Measurements from ENCODE around the gene HS3ST5.
"Not testable (repeated sequence)": the region's sequence is repeated elsewhere in the genome, so short reads cannot be mapped to it uniquely, and the experiment has no call there.

The HS3ST5 gene

DNA sequence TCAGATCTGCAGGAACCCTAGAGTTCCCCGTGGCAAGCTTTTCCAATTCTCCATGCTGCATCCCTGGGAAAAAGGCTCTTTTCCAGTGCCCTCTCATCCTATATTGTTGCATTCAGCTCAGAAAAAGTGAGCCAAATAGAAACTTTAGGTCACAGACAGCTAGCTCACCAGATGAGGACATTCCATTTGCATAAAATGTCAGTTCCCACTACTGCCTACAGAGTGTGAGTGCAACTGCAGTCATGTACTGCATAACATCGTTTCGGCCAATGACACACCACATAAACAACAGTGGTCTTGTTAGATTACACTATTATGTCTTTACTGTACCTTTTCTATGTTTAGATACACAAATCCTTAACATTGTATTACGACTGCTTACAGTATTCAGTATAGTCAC lies 8.6 kb downstream of the HS3ST5 start:
- no peak for DNase-seq

DNA sequence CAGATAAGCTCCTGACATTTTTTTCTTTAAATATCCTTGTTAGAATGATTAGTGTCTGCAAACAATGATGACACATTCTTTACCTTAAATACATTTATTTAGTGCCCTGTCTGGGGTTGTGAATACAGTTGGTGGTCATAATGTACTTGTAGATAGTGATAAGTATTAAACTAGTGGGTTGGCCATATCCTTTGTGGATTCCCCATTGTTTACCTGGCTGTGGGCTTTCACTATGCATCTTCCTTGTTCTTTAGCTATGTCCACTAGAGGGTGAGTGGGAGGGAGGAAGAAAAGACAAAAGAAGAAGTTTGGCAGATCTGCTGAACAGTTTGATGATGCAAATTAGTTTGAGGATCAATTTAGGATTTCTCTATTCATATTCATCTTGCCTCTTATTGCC lies 15.7 kb downstream of the HS3ST5 start:
- DNase-seq = no peak

DNA sequence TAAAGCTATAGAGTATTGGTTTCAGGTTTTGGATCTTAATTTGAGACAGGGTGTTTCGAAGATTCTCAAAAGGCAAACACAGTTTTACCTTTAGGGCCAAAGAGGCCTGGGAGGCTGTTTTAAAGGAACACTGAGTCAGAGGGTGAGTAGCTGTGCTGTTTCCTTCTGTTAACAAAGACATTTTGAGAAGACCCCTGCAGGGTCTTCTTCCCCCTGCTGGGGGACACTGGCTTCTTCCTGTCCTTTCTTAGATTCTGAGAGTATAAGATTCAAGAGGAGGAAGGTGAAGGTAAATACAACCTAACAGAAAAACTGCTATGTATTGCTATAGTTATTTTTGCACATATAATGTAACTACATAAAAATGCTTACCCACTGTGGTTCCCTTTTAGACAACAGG lies 19.0 kb downstream of the HS3ST5 start:
- DNase-seq = no peak

DNA sequence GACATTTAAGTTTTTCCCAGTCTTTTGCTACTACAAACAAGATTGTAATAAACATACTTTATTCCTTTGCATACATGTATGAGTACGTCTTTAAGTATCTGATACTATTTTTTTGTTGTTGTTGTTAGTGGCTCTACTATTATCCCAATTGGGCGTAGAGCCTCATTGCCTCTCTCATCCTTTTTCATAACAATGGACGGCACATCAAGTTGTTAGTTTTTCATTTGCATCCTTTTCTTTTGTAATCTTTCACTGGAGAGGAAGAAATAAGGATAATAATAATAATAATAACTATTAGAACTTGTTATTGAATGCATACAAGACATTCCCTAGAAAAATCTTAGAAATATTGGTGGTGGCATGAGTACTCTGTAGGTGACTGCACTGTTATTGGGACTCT lies 23.1 kb downstream of the HS3ST5 start:
- no peak for DNase-seq

DNA sequence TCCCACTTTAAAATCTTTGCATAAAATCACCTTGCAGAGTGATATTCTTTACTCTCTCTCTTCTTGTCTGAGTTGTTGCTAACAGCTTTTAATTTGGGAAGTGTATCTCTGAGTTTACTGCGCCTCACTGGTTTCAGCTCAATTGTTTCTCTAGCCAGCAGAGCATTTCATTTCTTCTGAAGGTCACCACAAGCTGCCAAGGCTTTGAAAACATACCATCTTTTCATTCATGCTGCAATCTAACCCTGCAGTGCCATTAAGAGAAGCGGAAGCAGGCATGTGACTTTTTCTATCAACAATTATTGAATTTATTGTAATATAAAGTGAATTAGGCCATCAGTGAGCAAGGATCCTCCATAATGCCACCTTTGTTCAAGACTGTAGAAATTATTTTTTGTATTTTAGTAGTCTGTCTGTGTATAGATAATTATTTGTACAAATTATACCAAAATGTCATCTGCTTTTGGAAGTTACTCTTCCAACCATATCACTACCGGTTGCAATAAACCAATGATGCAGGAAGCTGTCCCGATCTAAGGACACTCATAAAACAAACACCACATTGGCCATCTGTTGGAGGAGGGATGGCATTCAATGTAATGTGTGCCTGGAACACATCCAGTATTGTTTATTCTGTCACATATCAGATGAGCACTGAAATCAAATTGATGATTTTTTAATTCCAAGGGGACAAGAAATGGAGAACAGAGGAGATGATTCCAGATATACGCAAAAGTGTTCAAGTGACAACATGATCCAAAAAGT lies 26.8 kb downstream of the HS3ST5 start:
- no peak for DNase-seq

DNA sequence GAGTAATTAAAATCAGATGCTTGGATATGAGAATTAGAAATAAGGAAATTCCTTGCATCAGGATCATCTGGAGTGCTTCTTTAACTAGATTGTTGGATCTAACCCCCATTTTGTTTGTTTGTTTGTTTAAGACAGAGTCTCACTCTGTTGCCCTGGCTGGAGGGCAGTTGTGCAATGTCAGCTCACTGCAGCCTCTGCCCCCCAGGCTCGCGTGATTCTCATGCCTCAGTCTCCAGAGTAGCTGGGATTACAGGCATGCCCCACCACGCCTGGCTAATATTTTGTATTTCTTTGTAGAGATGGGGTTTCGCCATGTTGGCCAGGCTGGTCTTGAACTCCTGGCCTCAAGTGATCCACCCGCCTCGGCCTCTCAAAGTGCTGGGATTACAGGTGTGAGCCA lies 29.0 kb downstream of the HS3ST5 start:
- not testable (repeated sequence) for DNase-seq

DNA sequence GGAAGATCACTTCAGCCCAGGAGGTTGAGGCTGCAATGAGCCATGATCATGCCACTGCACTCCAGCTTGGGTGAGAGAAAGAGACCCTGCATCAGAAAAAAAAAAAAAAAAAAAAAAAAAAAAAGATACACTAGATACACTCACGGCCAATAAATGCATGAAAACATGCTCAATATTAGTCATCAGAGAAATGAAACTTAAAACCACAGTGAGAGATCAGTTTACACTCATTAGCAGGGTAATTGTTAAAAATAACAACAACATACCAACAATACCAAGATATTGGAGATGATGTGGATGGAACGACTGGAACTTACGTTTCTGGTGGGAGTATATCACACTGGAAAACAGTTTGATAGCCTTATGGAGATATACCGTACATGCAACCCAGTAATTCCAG lies 29.9 kb downstream of the HS3ST5 start:
- no peak for DNase-seq

DNA sequence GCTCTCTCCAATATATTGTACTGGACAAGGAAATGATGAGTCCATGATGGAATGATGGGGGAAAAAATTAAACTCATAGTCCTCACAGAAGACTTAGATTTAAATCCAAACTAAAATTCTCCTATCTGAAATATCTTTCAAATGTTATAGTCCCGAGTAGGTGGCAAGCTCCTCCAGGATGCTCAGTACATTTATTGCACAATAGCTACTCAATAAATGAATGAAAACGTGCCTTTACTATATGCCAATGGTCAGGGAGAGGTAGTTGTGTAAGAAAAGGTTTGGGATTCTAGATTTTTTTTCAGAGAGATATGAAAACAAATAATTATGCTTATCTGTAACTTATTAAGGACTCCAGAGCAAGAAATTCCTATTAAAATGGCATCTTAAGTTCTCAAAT lies 32.8 kb downstream of the HS3ST5 start:
- DNase-seq = no peak

DNA sequence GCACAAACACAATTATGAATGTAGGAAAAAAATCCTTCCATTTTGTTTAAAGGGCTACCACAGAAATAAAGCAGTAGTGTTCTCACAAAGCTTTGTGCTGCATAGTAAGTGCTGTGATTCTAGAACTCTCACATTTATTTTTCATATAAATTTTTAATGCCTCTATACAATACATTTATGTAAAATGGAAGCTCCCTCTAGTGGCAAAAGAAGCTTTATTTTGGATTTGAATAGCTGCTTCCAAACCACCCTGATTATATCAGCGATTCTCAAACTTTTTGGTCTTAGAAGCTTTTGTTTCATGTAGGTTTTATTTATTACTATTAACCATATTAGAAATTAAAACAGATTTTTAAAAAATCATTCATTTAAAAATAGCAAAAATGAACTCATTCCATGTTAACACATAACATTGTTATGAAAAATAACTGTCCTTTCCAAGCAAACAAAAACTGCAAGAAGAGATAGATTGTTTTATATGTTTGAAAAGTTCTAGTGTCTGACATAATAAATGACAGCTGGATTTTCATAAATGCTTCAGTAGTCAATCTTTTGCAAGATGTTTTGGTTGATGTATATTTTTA lies 38.4 kb downstream of the HS3ST5 start:
- DNase-seq = no peak

DNA sequence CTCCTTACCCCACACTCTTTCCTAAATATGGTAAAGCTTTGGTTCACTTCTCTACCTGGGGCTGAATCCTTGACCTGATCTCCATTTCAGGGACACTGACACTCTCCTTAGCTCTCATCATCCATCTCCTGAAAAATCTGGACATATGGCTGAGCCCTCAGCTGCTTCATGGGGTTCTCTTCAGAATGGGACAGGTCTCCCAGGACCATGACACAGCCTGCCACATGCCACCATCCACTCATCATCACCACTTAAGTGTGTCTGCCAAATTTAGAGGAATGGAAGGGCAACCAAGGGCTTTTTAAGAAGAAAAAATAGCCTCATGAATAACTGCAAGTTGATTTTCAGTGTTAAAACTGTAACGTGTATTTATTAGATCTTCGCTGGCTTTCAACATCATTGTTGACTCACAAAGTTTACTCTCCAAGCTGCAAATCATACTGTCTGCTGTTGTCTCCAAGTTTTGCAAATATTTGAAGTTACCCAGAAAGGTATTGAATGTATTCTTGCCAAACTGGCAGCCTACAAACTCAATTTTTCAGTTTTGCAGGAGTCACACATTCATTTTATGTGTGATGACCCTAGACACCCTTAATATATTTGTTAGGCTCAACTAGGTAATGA lies 41.1 kb downstream of the HS3ST5 start:
- DNase-seq = no peak

DNA sequence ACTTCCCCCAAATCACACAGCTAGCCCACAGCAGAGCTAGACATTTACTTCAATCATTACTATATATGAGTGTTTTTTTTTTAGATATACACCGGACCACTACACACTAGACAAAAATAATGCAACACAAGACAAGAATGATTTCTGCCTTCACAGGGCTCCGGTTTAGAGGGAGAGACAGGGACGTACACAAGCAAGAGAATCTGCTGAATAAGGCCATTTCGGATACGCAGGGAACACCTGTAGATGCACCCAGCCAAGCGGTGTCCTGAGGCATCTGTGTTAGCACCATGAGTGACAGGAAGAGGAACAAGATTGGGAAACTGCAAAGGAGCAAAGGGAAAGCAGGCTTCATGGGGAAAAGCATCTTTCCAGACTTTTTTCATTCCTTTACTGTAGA lies 45.7 kb downstream of the HS3ST5 start:
- no peak for DNase-seq

DNA sequence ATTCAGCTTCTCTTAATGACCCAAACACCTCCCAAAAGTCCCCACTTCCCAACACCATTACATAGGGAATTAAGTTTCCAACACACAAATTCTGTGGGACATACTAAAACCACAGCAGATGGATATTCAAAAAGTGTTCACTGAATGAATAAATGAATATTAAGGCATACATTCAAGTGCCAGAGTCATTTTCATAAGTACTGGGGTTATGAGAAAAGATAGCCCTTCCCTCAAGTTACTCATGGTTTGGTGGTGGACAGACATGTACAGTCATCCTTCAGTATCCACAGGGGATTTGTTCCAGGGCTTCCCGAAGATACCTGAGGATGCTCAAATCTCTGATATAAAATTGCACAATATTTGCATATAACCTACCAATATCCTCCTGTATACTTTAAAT lies 50.4 kb downstream of the HS3ST5 start:
- DNase-seq = no peak

DNA sequence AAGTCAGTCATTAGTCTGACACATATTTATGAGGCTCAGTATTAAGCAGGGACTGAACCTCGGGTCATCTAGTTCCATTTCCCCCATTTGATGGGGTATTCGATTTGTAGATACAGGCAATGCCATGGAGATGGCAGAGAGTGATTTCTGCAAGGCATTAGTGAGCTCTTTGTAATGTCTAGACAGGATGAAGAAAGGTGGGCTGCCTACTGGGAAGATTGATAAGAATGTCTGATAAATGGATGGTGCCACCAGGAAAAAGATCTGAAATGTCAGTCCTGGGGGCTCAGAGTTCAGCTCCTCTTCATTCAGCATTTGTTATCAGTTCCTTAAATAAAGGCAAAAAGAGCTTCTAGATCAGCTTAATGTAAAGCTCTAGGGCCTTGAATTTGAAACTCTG lies 51.4 kb downstream of the HS3ST5 start:
- no peak for DNase-seq

DNA sequence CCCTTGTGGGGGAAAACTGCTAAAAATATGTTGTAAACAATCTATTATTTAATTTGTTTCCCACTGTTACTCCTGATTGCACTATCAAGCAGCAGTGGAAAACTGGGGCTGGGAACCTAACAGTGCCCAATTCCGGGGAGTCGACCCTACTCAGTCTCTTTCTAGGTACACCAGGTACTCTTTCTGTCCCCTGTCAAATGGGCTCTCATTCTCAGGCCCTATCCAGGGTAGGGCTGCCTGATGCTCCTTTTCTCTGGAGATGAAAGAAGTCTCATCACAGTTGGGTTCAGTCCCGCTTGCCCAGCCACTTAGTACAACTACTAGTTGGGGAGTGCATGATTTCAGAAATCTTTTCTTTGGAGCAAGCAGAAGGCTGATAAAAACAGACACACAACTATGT lies 52.0 kb downstream of the HS3ST5 start:
- DNase-seq = no peak

DNA sequence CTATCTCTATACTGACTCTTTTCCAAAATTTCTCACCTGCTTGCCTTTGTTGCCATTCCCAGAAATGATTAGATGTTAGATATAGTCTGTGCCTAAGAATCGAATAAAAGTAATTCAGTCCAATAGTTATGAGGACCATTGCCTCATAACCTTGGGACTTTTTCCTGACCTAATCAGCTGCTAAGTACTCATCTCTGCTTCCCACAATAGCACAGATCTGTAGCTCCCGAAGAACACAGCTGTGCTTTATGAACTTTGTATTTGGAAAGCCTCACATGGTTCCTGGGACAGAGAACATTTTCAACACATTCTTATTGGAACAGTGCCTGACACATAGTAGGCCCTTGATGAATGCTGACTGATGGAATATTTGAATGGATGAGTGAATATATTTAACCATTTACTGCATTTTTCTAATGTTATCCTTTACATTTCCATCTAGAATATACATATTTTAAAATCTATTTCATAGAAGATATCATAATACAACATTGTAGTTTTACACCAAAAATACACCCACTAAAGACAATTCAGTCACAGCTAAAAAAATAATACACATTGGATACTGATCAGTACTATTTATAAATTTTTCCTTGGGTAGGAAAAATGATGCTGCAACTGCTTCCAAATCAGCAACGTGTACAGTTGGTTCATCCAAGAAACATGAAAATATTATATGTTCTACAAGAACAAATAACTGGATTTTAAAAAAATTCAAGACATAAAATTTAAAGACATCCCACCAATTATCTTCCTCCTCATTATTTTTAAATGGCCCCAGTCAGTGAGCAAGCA lies 53.9 kb downstream of the HS3ST5 start:
- no peak for DNase-seq

DNA sequence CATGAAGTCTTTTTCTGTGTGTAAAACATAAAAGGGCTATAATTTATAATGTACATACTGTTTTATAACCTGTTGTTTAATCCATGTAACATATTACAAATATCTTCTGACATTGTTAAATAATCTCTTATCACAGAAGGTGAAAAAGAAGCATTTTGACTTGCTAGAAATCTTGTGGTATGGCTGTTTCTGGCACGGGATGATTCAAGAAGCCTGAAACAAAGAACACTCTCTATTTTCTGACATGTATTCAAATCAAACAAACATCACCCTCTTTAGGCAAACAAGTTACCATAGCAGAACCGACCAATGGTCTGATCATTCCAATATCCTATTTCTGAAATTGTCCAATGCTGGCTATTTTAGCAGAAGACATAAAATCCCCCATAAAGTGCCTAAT lies 55.4 kb downstream of the HS3ST5 start:
- no peak for DNase-seq

DNA sequence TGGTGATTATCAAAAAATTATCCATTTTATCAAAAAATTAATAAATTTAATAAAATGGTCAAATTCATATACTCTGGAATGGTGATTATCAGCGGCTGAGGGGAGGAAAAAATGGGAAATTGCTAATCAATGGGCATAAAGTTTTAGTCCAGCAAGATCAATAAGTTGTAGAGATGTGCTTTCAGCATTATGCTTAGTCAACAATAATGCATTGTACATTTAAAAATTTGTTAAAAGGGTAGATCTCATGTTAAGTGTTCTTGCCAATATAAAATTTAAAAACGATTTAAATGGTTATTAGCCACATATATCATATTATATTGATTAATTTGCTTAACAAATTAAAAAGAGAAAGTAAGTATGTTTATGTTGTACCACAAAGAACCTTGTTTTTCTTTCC lies 56.6 kb downstream of the HS3ST5 start:
- DNase-seq = no peak

DNA sequence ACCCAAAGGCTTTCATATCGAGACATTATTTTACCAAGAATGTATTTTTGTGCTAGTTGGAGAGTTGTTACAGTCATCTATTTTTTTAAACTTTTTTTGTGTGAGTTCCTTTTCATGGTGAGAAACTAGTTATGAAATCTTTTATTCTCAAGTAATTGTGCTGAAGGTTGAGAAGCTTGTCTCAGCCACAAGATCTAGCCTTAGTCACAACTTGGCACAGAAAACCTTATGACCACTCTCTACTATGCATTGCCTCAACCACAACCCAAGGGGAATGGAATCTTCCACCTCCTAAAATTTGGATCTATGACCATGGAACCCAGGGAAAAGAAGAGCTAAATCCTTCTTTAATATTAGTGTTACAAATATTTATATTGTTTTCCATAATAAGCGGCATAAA lies 58.5 kb downstream of the HS3ST5 start:
- DNase-seq = no peak

DNA sequence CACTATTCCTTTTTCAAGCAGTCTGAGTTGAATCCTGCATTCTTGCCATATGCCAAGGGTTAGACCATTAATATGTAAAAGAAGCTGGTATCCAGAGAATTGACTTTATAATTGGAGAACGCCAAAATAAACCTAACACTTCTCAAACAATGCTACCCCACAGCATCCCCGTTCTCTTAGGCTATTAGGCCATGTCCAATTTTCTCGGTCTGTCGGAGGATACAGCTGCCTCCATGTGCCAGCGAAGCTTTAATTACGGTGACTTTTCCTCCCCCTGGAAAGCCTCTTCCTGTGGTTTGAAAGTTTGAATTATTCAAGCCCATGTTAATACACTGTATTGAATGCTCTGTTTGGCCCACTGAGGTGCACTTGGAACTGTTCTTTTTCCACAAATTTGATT lies 60.5 kb downstream of the HS3ST5 start:
- DNase-seq = no peak

DNA sequence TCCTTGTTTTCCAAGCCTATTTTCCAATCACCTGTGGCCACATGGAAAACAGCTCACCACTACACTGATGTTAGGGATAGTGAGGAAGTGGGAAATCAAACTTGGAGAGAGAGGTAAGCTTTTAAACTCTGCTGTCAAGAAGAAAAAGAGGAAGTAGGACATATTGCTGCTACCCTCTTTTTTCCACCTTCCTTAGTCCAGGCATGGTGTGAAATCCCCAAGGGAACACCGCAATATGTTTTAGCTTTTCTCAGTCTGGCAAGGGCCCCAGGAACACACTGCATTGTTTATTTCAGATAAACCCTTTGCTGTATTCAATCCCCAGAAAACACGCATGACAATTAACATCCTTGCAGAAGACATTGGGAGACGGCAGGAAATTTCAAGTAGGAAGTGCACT lies 61.3 kb downstream of the HS3ST5 start:
- DNase-seq = no peak

DNA sequence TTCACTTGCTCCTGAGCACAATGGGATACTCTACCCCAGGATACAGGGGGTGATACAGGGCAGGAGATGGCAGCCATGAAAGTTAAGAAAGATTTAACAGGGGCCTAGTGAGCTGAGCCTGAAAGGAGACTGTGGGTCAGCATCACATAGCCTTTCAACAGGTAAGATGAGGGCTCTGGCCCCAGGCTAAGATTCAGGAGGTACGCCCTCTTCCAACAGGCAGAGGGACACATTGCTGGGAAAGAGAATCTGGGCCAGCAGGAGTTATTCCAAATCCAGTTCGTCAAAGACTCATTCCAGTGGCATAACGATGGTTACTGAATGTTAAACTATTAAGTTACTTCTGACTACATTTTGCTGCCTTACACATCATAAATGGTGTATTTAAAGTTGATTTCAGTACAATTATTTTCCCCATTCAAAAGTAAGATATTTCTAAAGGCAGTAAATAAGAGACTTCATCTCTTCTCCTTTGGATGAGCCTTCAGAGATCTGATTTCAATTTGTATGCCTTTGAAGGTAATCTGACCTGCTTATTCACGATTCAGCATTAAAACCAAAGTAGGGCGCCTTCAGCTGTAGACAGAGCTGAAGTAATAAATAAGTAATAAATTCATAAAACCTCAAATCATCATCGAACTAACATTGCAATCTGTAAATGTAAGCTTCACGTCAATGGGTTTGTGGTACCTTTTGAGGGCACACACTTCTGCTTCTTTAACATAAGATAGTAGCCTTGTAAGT lies 62.4 kb downstream of the HS3ST5 start:
- DNase-seq = no peak

DNA sequence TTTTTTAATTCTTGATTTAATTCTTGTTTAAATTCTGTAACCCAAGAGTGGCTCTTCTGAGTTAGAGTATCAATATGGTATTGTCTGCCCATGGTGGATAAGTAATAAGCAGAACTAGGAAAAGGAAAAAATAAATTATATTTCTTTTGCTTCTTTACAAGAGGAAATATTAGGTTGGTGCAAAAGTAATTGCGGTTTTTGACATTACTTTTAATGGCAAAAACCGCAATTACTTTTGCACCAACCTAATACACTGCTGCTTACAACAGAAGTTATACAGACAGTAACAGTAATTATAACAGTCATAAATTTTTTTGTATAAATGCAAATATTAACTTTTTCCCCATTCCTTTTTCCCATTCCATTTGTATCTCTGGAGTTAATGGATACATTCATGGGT lies 65.6 kb downstream of the HS3ST5 start:
- DNase-seq = no peak

DNA sequence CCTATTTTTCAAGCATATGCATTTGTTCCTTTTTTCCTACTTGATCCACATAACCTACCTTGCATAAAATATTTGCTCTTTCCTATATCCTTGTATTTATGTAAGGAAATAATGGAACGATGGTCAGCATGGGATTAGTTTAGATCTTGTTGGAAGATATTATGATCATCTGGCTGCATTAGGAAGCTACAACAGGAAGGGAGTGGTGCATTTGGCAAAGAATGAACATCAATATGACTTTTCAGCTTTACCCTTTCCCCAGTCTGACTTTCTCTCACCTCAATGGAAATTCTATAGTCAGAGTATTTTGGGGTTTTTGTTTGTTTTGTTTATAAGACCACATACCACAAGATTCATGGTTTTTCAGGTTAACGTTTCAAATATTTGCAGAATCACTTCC lies 66.0 kb downstream of the HS3ST5 start:
- DNase-seq = no peak
